ENCODE measurements around the gene TMEM51.
A peak's percentile ranks its signal among the peaks of the same experiment; 100 is the strongest.

The TMEM51 gene

GRCh38 chr1:15244813-15245212 lies 91.3 kb downstream of the TMEM51 start:
- no peak for TF ChIP-seq CTCF (IDR thresholded peaks at IDR 0.05)
- Histone ChIP-seq H3K79me2 (no peaks in the 10 kb centered on the region), H3K27ac (no peak overlapping the region), H3K4me1 (no peaks in the 10 kb centered on the region), H3K4me3 (ENCODE audit: low read depth, low read length) (no peak overlapping the region), H3K27me3 (ENCODE audit: control insufficient read depth, insufficient read depth, low read length) (no peaks in the 10 kb centered on the region), H3K9ac (no peak overlapping the region), H3K9me3 (ENCODE audit: control insufficient read depth, low read length) (no peaks in the 10 kb centered on the region), H3K4me2 (ENCODE audit: low read length) (no peak overlapping the region), H2AFZ (no peak overlapping the region), H3K36me3 (ENCODE audit: control insufficient read depth, insufficient read depth, low read length) (no peaks in the 10 kb centered on the region)

GRCh38 chr1:15245593-15246360 lies 92.2 kb downstream of the TMEM51 start:
- Histone ChIP-seq H3K36me3 (ENCODE audit: control insufficient read depth, insufficient read depth, low read length) (no peaks in the 10 kb centered on the region), H3K27ac (no peak overlapping the region), H2AFZ (no peak overlapping the region), H3K27me3 (ENCODE audit: control insufficient read depth, insufficient read depth, low read length) (no peaks in the 10 kb centered on the region), H3K79me2 (no peaks in the 10 kb centered on the region), H3K4me3 (ENCODE audit: low read depth, low read length) (no peak overlapping the region), H3K4me1 (no peaks in the 10 kb centered on the region), H3K9ac (no peak overlapping the region), H3K4me2 (ENCODE audit: low read length) (no peak overlapping the region), H3K9me3 (ENCODE audit: control insufficient read depth, low read length) (no peaks in the 10 kb centered on the region)
- no peak for TF ChIP-seq CTCF (IDR thresholded peaks at IDR 0.05)

DNA sequence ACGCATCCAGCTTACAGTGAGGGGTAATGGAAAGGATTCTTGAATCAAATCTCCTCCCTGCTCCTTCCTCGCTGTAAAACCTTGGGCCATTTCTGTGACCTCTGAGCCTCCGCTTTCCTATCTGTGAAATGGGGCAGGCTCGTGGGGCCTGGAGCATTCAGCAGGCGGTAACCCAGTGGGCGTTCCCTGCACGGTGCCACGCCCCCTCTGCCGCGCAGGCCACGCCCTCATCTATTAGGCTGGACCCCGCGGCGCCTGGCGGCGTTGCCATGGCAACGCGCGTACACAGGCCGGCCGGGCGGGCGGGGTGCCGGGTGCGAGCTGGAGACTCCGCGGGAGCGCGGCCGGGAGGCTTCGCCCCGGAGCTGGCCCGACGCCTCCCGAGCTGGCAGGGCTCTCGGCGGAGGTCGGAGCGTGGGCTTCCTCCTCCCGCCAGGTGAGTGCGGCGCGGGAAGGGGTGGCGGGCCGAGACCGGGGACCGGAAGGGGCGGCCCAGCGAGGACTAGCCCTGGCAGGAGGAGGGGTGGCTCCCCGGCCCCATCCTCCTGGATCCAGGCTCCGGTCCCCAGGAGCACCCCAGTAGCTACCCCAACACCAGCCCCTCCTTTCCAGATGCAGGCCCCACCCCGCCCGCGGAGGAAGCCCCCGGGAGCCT lies 93.5 kb downstream of the TMEM51 start, which contains the start of gene FHAD1:
Gene FHAD1, plus strand, starts transcription at position 264 of the 655 bp plus-strand sequence. CDS start 4,562 bp downstream, outside the sequence.
- Histone ChIP-seq H3K36me3 (ENCODE audit: control insufficient read depth, insufficient read depth, low read length) (no peaks in the 10 kb centered on the region), H3K27me3 (ENCODE audit: control insufficient read depth, insufficient read depth, low read length) (no peaks in the 10 kb centered on the region), H3K4me2 (ENCODE audit: low read length) (peak within 1 kb of the TSS; percentile 80), H3K79me2 (no peaks in the 10 kb centered on the region), H3K9ac (no peak within 1 kb of the TSS), H3K4me1 (no peaks in the 10 kb centered on the region), H3K9me3 (ENCODE audit: control insufficient read depth, low read length) (no peaks in the 10 kb centered on the region), H2AFZ (peak within 1 kb of the TSS; percentile 81), H3K27ac (peak within 1 kb of the TSS; percentile 24), H3K4me3 (ENCODE audit: low read depth, low read length) (peak within 1 kb of the TSS; percentile 56)
- TF ChIP-seq CTCF (IDR thresholded peaks at IDR 0.05), result no peak

- no peaks in the 10 kb centered on the region for H3K79me2 ChIP-seq
- no peak overlapping the region for H3K4me3 ChIP-seq (ENCODE audit: low read depth, low read length)
- TF ChIP-seq CTCF (IDR thresholded peaks at IDR 0.05), result no peak
- no peaks in the 10 kb centered on the region for H3K36me3 ChIP-seq (ENCODE audit: control insufficient read depth, insufficient read depth, low read length)
- no peak overlapping the region for H3K9ac ChIP-seq
- no peaks in the 10 kb centered on the region for H3K4me1 ChIP-seq
- H2AFZ ChIP-seq, result no peak overlapping the region
- no peaks in the 10 kb centered on the region for H3K9me3 ChIP-seq (ENCODE audit: control insufficient read depth, low read length)
- H3K4me2 ChIP-seq (ENCODE audit: low read length), result no peak overlapping the region
- no peaks in the 10 kb centered on the region for H3K27me3 ChIP-seq (ENCODE audit: control insufficient read depth, insufficient read depth, low read length)
- no peak overlapping the region for H3K27ac ChIP-seq
Observed at GRCh38 chr1:15248216-15248615, 94.7 kb downstream of the TMEM51 start.

Data from parathyroid adenoma (tissue), 2 donors.